Fibroblast of skin of left biceps (primary cell): ENCODE results near the gene ZFP92.
A peak's percentile ranks its signal among the peaks of the same experiment; 100 is the strongest.
"Not testable (repeated sequence)": the region's sequence is repeated elsewhere in the genome, so short reads cannot be mapped to it uniquely, and the experiment has no call there.

Experiments used
- DNase-seq, 2 experiments: peaks; one replicate each; pipeline ENCODE4 v3.0.0-alpha.2; 2013; ENCODE audit warnings: low read depth in 2 of 2

The ZFP92 gene

GRCh38 chrX:153411255-153411987 lies at the start of gene ZFP92:
TSS of gene ZFP92 (plus strand) at chrX:153411472. CDS start at chrX:153418323, 6,851 bp downstream.
- no peak for DNase-seq

GRCh38 chrX:153361781-153362397 lies 49.4 kb upstream of the ZFP92 start:
- no peak for DNase-seq

GRCh38 chrX:153365670-153366069 lies 45.6 kb upstream of the ZFP92 start:
- no peak for DNase-seq

- DNase-seq: no peak
Measured at GRCh38 chrX:153366119-153366518, 45.2 kb upstream of the ZFP92 start.

- no peak for DNase-seq
Measured at GRCh38 chrX:153366878-153367538, 44.3 kb upstream of the ZFP92 start.

GRCh38 chrX:153370293-153371055 lies 40.8 kb upstream of the ZFP92 start:
- DNase-seq: no peak

- DNase-seq: no peak
Measured at GRCh38 chrX:153371256-153371655, 40.0 kb upstream of the ZFP92 start.

- DNase-seq: no peak
Measured at GRCh38 chrX:153372949-153373348, 38.3 kb upstream of the ZFP92 start.

GRCh38 chrX:153374426-153374825 lies 36.8 kb upstream of the ZFP92 start:
- DNase-seq: no peak

- no peak for DNase-seq
Measured at GRCh38 chrX:153375571-153375970, 35.7 kb upstream of the ZFP92 start.

- DNase-seq: no peak
Measured at GRCh38 chrX:153377727-153378126, 33.5 kb upstream of the ZFP92 start.

GRCh38 chrX:153378607-153379006 lies 32.7 kb upstream of the ZFP92 start:
- DNase-seq: no peak

- DNase-seq: no peak
Measured at GRCh38 chrX:153379508-153379907, 31.8 kb upstream of the ZFP92 start.

- no peak for DNase-seq
Measured at GRCh38 chrX:153379971-153380581, 31.2 kb upstream of the ZFP92 start.

- no peak for DNase-seq
Measured at GRCh38 chrX:153380691-153381090, 30.6 kb upstream of the ZFP92 start.

GRCh38 chrX:153381684-153382532 lies 29.4 kb upstream of the ZFP92 start:
- peak; percentile 39 for DNase-seq

GRCh38 chrX:153382563-153383482 lies 28.4 kb upstream of the ZFP92 start:
- DNase-seq: no peak

GRCh38 chrX:153384390-153384789 lies 26.9 kb upstream of the ZFP92 start:
- no peak for DNase-seq

- DNase-seq: not testable (repeated sequence)
Measured at GRCh38 chrX:153384973-153385372, 26.3 kb upstream of the ZFP92 start.

GRCh38 chrX:153386097-153386496 lies 25.2 kb upstream of the ZFP92 start:
- no peak for DNase-seq
